Brain microvascular endothelial cell (primary cell): ENCODE results near the gene GRWD1.

Experiments used
- DNase-seq: peaks from one replicate; pipeline ENCODE4 v3.0.0-alpha.2; 2020
- H3K27ac ChIP-seq: fragments of 250-450 bp; sonication (Bioruptor Pico); 2 replicates; pipeline ENCODE4 v1.5.1; 2020; ENCODE audit warnings: mild to moderate bottlenecking, moderate library complexity
- H3K27me3 ChIP-seq: fragments of 250-450 bp; sonication (Bioruptor Pico); replicated peaks from 2 replicates; pipeline ENCODE4 v1.5.1; 2020; ENCODE audit warnings: mild to moderate bottlenecking
- H3K36me3 ChIP-seq: fragments of 250-450 bp; sonication (Bioruptor Pico); replicated peaks from 2 replicates; pipeline ENCODE4 v1.5.1; 2020; ENCODE audit warnings: mild to moderate bottlenecking
- H3K4me3 ChIP-seq: 2 replicates; pipeline ENCODE4 v1.5.1; 2011; ENCODE audit warnings: low read depth, mild to moderate bottlenecking, control low read depth, low read length, moderate library complexity
- in situ Hi-C: cut with HindIII; loops from 2 replicates; pipeline ENCODE4 v1.10.0; 2017; ENCODE audit warnings: low sequenced_read_pairs, low pct_ligation_motif_present
- TF ChIP-seq, protein P1 (sequence below): IDR thresholded peaks from 2 replicates; pipeline ENCODE4 v1.5.1; 2011; ENCODE audit warnings: low read depth, mild to moderate bottlenecking, moderate library complexity, low read length, control low read depth, inconsistent platforms; ENCODE audit errors: missing control alignments

GRWD1 gene

DNA sequence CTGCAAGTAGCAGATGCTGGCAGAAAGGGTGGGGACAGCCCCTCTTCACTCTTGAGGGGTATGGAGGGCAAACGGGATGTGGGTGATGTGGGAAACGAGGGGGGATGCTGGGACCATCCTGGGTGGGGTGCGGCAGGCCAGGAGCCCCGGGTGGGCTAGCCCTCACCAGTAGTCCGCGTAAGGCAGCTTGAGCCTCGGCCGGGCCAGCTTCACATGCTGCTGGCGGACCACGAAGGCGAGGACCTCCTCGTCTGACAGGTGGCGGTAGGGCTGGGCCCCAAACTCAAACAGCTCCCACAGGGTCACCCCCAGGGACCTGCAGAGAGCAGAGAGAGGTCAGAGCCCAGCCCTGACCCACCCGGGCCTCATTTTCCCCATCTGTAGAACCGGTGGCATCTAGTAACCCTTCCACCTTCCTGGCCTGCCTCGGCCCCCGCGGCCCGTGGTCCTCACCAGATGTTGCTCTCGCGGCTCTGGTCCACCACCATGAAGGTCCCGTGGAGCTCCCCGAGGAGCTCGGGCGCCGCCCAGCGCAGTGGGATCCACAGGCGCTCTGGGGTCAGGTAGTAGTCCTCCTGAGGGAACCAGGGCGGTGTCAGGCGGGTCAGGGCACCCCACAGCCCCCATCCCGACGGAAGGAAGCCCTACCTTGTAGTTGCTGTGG, 55.2 kb downstream of the GRWD1 start:
- Histone ChIP-seq H3K27ac (no peak overlapping the region), H3K27me3 (peaks cover 37% of the 10 kb centered on the region), H3K4me3 (no peak overlapping the region), H3K36me3 (no peaks in the 10 kb centered on the region)
- TF ChIP-seq, protein P1, sequence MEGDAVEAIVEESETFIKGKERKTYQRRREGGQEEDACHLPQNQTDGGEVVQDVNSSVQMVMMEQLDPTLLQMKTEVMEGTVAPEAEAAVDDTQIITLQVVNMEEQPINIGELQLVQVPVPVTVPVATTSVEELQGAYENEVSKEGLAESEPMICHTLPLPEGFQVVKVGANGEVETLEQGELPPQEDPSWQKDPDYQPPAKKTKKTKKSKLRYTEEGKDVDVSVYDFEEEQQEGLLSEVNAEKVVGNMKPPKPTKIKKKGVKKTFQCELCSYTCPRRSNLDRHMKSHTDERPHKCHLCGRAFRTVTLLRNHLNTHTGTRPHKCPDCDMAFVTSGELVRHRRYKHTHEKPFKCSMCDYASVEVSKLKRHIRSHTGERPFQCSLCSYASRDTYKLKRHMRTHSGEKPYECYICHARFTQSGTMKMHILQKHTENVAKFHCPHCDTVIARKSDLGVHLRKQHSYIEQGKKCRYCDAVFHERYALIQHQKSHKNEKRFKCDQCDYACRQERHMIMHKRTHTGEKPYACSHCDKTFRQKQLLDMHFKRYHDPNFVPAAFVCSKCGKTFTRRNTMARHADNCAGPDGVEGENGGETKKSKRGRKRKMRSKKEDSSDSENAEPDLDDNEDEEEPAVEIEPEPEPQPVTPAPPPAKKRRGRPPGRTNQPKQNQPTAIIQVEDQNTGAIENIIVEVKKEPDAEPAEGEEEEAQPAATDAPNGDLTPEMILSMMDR: no peak
- in situ Hi-C loops: no loop called here
- no peak for DNase-seq

DNA sequence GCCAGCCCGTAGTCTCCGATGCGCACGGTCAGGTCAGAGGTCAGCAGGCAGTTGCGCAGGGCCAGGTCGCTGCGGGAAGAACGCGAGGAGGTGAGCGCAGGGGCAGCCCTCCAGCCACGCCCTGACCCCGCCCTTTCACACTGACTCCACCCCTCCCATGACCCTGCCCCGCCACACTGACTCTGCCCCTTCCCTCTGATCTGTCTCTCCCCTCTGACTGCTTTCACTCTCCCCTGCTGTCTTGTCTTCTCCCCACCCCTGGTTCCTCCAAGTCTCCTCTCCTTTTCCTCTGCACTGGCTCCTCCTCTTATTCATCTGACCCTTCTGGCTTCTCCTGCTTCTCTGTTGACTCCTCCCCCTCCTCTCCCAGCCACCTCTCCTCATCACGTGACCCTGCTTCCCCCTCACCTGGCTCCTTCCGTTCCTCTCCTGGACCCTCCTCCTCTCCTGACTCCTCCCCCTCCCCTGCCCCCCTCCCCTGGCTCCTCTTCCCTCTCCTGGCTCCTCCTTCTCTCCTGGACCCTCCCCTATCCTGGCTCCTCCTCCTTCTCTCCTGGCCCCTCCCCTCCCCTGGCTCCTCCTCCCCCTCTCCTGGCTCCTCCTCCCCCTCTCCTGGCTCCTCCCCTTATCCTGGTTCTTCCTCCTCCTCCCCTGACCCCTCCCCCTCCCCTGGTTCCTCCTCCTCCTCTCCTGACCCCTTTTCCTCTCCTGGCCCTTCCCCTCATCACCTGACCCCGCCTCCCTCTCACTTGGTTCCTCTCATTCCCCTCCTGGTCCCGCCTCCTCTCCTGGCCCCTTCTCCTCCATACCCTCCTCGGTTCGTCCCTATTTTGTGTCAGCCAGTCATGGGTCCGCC, 55.9 kb downstream of the GRWD1 start:
- TF ChIP-seq, protein P1: no peak
- Histone ChIP-seq H3K27me3 (peaks cover 37% of the 10 kb centered on the region), H3K36me3 (no peaks in the 10 kb centered on the region), H3K4me3 (no peak overlapping the region), H3K27ac (no peak overlapping the region)
- in situ Hi-C loops: no loop called here
- no peak for DNase-seq

DNA sequence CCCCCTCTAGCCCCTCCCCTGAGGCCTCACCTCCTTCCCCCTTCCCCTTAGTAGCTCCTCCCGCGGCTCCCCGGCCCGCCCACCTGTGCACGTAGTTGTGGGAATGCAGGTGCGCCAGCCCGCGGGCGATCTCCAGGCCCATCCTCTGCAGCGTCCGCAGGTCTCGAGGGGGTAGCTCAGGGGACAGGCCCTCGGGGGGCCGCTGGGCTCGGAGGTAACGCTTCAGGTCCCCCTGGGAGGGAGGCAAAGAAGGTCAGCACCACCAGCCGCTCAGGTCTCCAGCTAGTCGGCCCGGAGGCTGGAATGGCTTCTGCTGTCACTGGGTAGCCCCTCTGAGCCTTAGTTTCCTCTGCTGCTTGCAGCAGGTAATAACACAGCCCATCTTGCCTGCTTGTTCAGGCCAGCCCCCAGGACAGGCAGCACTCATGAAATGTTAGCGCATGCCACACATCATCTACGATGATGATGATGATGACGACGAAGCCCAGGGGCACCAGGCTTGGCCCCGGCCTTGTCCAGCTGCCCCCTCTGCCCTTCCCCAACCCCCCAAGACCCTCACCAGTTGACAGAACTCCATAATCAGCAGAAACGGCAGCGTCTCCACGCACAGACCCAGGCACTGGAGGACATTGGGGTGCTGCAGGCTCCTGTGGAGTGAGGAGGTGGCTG, 56.7 kb downstream of the GRWD1 start:
- H3K27ac ChIP-seq: no peak overlapping the region
- in situ Hi-C loops: no loop called here

DNA sequence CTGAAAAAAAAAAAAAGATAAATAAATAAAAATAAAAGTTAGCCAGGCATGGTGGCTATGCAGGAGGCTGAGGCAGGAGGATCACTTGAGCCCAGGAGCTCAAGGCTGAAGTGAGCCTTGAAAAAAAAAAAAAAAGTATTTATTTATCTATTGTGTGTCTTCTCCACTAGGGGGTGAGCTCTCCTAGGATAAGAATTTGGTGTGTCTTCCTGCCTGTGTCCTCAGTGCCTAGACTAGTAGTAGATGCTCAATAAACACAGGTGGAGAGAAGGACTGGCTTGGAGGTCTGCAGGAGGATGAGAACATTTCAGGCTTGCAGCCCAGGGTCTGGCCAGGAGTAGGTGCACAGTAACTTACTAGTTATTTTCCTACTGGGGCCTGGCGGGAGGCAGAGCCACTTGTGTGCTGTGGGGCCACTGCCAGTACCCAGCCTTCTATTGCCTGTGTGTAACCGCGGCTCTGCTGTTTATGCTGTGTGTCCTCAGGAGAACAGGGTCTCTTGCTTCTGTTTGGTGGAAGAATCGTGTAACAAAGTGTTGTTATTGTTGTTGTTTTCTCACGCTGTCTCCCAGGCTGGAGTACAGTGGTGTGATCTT, 60.5 kb downstream of the GRWD1 start:
- no peak overlapping the region for H3K27ac ChIP-seq
- H3K4me3 ChIP-seq: no peak overlapping the region
- H3K36me3 ChIP-seq: no peaks in the 10 kb centered on the region
- H3K27me3 ChIP-seq: peaks cover 9% of the 10 kb centered on the region
- TF ChIP-seq, protein P1: peak; percentile 65
- in situ Hi-C loops: no loop called here
- no peak for DNase-seq

More for the DNA sequence above, 56.7 kb downstream of the GRWD1 start:
- Histone ChIP-seq H3K36me3 (no peaks in the 10 kb centered on the region), H3K4me3 (no peak overlapping the region), H3K27me3 (peaks cover 29% of the 10 kb centered on the region)
- TF ChIP-seq, protein P1: no peak
- no peak for DNase-seq
